ENCODE data around the gene HBEGF. TPM values are rescaled to one million over a fixed set of nuclear protein-coding genes. Genes with fewer than 3 reads are reported as not detected.

The HBEGF gene
- total RNA-seq, 1 donor from 2014 or later, result 3.0 TPM

DNA sequence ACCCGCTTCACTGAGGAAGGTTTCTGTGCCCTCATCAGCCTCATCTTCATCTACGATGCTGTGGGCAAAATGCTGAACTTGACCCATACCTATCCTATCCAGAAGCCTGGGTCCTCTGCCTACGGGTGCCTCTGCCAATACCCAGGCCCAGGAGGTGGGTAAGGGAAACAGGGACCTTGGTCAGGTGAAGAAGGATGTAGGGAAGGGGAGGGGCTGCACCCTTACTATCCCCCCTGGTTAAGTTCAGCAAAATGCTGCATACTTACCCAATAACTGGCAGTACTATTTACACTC is 18.0 kb upstream of the HBEGF start:
- H3K27me3 ChIP-seq, result no peaks in the 10 kb centered on the region
- DNase-seq (ENCODE audit: low spot score in 2 of 2), result no peak
- TF ChIP-seq, protein P1, sequence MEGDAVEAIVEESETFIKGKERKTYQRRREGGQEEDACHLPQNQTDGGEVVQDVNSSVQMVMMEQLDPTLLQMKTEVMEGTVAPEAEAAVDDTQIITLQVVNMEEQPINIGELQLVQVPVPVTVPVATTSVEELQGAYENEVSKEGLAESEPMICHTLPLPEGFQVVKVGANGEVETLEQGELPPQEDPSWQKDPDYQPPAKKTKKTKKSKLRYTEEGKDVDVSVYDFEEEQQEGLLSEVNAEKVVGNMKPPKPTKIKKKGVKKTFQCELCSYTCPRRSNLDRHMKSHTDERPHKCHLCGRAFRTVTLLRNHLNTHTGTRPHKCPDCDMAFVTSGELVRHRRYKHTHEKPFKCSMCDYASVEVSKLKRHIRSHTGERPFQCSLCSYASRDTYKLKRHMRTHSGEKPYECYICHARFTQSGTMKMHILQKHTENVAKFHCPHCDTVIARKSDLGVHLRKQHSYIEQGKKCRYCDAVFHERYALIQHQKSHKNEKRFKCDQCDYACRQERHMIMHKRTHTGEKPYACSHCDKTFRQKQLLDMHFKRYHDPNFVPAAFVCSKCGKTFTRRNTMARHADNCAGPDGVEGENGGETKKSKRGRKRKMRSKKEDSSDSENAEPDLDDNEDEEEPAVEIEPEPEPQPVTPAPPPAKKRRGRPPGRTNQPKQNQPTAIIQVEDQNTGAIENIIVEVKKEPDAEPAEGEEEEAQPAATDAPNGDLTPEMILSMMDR (IDR thresholded peaks at IDR 0.05), result no peak
- H3K4me1 ChIP-seq, result peaks cover 0 to 3% of the 10 kb centered on the region in 2 donors
- no peaks in the 10 kb centered on the region for H3K9me3 ChIP-seq
- no peak overlapping the region for H3K27ac ChIP-seq
- H3K4me3 ChIP-seq, result no peak overlapping the region
- intact Hi-C loops (cut with DNase I), result no loop called here
- H3K36me3 ChIP-seq, result no peaks in the 10 kb centered on the region

DNA sequence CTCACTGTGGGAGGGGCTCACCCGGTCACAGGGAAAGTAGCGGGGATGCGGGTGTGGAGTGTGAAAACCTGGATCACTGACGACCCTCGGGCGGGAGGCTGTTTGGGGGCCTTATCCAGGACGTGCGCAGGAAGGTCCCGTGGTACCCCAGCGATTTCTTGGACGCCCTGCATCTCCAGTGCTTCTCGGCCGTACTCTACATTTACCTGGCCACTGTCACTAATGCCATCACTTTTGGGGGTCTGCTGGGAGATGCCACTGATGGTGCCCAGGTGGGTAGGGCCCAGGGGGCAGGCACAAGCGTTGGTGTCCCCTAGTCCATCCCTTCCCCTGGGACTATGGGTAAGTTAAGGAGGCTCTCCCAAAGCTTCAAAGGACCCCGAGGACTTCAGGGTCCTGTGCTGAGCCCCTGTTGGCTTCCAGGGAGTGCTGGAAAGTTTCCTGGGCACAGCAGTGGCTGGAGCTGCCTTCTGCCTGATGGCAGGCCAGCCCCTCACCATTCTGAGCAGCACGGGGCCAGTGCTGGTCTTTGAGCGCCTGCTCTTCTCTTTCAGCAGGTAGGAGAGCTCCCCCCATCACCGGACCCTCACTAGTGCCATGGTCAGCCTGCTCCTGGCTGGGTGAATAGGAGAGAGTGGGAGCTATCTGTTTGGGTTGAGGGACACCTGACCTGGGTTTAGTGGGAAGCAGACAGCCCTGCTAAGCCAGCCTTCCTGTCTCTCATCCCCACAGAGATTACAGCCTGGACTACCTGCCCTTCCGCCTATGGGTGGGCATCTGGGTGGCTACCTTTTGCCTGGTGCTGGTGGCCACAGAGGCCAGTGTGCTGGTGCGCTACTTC is 17.4 kb upstream of the HBEGF start:
- intact Hi-C loops (cut with DNase I), result no loop called here
- Histone ChIP-seq H3K4me3 (peak overlapping the region; percentile 14 to 54), H3K27me3 (no peaks in the 10 kb centered on the region), H3K9me3 (no peaks in the 10 kb centered on the region), H3K4me1 (peaks cover 0 to 3% of the 10 kb centered on the region in 2 donors), H3K27ac (no peak overlapping the region), H3K36me3 (no peaks in the 10 kb centered on the region)
- DNase-seq (ENCODE audit: low spot score in 2 of 2), result peak in 1 of 2 donors; percentile 61
- TF ChIP-seq, protein P1 (IDR thresholded peaks at IDR 0.05), result no peak

DNA sequence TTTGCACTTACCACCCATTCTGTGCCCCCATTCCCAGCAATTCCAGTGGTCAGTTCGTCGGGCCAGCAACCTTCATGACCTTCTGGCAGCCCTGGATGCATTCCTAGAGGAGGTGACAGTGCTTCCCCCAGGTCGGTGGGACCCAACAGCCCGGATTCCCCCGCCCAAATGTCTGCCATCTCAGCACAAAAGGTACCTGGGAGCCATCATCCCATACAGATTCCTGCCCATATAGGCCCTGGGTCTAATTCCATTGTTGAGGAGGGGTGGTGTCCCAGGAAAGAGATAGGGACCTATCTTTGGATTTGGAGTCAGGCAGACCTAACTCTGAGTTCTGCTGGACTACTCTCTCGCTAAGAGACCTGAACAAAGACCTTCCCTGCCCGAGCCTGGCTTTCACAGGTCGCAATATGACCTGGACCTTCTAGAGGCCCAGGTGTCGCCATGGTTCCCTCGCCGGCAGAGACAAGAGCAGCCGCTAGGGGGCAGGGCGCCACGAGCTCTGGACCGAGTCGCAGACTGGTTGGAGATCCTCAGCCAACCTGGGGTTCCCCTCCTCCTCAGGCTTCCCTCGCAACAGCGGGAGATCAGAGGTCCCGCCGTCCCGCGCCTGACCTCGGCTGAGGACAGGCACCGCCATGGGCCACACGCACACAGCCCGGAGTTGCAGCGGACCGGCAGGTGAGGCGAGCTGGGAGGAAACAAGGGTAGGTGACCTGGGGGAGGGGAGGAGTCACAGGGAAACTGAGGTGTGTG is 16.6 kb upstream of the HBEGF start:
- no peaks in the 10 kb centered on the region for H3K36me3 ChIP-seq
- H3K9me3 ChIP-seq, result no peaks in the 10 kb centered on the region
- no peak overlapping the region for H3K27ac ChIP-seq
- H3K27me3 ChIP-seq, result no peaks in the 10 kb centered on the region
- TF ChIP-seq, protein P1 (IDR thresholded peaks at IDR 0.05), result peak; percentile 71 to 94 (median 94)
- peak in 1 of 2 donors; percentile 77 for DNase-seq (ENCODE audit: low spot score in 2 of 2)
- H3K4me3 ChIP-seq, result peak overlapping the region; percentile 14 to 54
- intact Hi-C loops (cut with DNase I), result no loop called here
- H3K4me1 ChIP-seq, result peaks cover 0 to 3% of the 10 kb centered on the region in 2 donors

DNA sequence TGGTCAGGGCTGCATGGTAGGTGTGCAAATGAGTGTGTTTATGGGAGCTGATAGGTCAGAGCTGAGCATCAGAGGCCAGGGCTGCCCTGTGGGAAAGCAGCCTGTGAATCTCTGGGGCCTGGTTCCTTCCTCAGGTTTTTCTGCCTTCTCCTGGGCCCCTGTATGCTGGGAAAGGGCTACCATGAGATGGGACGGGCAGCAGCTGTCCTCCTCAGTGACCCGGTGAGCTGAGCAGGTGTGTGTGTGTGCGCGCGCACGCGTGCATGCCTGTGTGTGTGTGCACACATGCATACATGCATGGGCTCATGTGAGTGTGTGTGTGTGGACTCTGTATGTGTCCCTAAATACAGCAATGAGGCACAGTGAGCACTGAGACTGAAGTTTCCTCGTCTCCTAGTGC is 15.9 kb upstream of the HBEGF start:
- Histone ChIP-seq H3K4me3 (no peak overlapping the region), H3K27me3 (no peaks in the 10 kb centered on the region), H3K4me1 (peaks cover 0 to 5% of the 10 kb centered on the region in 2 donors), H3K36me3 (no peaks in the 10 kb centered on the region), H3K27ac (no peak overlapping the region), H3K9me3 (no peaks in the 10 kb centered on the region)
- TF ChIP-seq, protein P1 (IDR thresholded peaks at IDR 0.05), result no peak
- peak in 1 of 2 donors; percentile 27 for DNase-seq (ENCODE audit: low spot score in 2 of 2)
- intact Hi-C loops (cut with DNase I), result no loop called here

DNA sequence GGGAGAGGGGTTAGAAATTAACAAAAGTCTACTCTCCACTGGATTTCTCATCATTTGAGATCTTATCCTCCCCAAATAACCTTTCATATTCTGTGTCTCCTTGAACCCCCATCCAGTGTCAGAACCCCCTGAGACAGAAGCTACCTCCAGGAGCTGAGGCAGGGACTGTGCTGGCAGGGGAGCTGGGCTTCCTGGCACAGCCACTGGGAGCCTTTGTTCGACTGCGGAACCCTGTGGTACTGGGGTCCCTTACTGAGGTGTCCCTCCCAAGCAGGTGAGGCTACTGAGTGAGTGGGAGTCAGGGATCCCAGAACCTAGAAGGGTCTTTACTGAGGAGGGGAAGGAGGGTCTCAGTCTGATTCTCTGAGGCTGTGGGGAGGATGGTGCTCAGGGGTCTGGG is 15.5 kb upstream of the HBEGF start:
- H3K36me3 ChIP-seq, result no peaks in the 10 kb centered on the region
- peaks cover 0 to 7% of the 10 kb centered on the region in 2 donors for H3K4me1 ChIP-seq
- intact Hi-C loops (cut with DNase I), result no loop called here
- no peaks in the 10 kb centered on the region for H3K27me3 ChIP-seq
- peak in 1 of 2 donors; percentile 19 for DNase-seq (ENCODE audit: low spot score in 2 of 2)
- H3K9me3 ChIP-seq, result no peaks in the 10 kb centered on the region
- H3K4me3 ChIP-seq, result no peak overlapping the region
- TF ChIP-seq, protein P1 (IDR thresholded peaks at IDR 0.05), result no peak
- no peak overlapping the region for H3K27ac ChIP-seq

All from ascending aorta (tissue), 2 donors.